HG03521 (cell line): ENCODE data around the gene RPP40.
"Not testable (repeated sequence)": the region's sequence is repeated elsewhere in the genome, so short reads cannot be mapped to it uniquely, and the experiment has no call there.

ENCODE experiments used
- ATAC-seq: cut with Tn5 transposase; IDR thresholded peaks from one replicate; pipeline ENCODE4 v1.9.1; 2021; ENCODE audit warnings: mild to moderate bottlenecking, moderate library complexity; ENCODE audit not compliant: unreplicated experiment

The RPP40 gene, protein sequence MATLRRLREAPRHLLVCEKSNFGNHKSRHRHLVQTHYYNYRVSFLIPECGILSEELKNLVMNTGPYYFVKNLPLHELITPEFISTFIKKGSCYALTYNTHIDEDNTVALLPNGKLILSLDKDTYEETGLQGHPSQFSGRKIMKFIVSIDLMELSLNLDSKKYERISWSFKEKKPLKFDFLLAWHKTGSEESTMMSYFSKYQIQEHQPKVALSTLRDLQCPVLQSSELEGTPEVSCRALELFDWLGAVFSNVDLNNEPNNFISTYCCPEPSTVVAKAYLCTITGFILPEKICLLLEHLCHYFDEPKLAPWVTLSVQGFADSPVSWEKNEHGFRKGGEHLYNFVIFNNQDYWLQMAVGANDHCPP

DNA sequence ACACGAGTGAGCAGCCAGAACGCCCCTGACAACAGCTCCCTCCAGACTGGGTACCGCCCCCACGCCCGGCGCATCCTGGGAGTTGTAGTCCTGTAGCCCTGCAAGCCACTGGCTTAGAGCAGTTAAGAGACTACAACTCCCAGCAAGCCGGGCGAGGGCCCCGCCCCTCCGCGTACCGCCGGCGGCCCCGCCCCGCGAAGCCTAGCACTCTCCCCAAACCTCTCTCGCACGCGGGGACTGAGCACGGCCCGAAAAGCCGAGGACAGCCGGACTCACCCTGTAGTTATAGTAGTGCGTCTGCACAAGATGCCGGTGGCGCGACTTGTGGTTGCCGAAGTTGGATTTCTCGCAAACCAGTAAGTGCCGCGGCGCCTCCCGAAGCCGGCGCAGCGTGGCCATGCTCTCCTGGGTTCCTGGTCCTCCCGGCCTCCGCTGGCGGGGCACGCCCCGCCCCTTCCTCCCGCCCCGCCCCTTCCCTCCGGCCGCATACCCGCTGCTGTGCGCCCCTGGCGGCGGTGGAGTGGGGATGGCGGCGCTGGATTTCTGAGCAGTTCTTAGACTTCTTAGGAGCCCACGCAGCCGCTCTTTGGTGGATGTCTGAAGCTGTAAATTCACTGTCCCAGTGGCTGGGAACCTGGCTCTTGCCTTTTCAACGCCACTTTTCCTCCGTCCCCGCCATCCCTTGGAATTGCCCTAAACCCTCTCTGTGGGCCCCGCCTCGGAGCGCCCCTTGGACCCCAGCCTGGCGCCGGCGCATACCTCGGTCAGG, at the start of gene RPP40:
TSS of gene RPP40 (minus strand) at position 434 of the 769 bp plus-strand sequence. CDS start at position 399, 35 bp downstream.
- peak; percentile 93 for ATAC-seq

DNA sequence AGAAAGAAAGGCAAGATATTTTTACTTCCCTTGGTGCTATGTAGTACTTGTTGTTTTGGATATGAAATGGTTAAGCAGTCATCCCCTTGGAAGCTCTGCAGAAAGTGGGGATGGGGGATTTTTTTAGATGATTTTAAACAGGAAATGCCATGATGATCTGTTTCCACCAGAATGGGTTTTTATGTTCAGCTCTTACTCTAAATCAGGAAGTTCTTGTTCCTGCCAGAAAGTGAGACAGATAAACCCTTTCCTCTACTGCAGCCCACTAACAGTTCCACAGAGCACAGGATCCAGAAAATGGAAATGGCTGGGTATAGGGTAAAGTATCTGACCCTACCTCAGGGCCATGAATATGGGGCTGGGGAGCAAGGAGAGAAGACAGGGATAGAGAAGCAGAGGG, 49.2 kb upstream of the RPP40 start:
- no peak for ATAC-seq

DNA sequence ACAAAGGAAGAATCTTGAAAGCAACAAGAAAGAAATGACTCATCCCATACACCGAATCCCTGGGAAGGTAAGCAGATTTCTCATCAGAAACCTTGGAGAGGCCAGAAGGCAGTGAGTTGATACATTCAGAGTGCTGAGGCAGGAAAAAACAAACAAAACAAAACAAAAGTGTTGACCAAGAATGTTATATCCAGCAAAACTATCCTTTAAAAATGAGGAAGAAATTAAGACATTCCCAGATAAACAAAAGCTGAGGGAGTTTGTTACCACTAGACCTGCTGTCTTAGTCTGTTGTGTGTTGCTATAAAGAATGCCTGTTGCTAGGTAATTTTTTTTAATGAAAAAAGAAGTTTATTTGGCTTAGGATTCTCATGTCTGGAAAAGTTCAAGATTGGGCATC, 47.6 kb upstream of the RPP40 start:
- no peak for ATAC-seq

DNA sequence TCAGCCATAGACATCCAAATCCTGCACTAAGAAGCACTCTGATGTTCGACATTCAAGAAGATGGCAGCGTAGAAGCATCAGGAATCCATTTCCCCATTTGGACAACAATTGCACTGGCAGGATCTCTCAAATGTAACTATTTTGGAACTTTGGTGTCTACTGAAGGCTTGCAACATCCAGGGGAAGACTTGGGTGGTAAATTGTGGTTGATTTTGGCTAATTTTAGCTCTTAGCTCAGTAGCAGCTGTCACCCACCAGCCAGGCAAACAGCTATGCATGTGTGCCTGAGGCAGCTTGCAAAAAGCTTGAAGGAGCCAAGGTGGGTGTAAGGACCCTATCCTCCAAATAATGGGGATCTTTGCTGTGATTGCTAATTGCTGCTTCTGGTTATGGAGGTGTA, 46.2 kb upstream of the RPP40 start:
- no peak for ATAC-seq

DNA sequence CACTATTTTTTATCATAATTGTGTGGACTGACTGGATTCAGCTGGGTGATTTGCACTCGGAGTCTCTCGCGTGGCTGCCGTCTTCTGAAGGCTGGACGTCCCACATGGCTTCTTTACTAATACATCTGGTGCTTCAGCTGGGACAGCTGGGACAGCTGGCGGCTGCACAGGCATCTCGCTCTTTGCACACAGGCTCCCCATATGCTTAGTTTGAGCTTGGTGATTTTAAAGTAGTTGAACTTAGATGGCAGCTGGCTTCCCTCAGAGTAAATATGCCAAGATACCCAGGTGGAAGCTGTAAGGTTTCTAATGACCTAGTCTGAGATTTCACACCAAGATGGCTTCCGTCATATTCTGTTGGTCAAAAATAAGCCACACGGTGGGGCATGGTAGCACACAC, 42.6 kb upstream of the RPP40 start:
- ATAC-seq: no peak

DNA sequence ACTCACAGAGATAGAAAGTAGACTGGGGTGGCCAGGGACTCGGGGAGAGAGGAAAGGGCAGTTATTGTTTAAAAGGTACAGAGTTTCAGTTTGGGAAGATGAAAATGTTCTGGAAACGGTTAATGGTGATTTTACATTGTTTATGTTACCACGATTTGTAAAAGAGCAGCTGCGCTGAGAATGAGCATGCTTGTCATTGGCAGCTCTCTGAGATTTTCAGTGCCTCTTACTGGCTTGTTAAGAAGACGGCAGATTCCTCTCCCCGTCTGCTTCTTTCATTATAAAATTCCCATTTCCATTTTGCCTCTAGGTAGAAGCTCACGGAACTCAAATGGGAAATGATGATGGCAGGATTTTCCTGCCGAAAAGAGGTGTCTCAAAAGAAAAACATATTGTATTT, 41.6 kb upstream of the RPP40 start:
- ATAC-seq: no peak

DNA sequence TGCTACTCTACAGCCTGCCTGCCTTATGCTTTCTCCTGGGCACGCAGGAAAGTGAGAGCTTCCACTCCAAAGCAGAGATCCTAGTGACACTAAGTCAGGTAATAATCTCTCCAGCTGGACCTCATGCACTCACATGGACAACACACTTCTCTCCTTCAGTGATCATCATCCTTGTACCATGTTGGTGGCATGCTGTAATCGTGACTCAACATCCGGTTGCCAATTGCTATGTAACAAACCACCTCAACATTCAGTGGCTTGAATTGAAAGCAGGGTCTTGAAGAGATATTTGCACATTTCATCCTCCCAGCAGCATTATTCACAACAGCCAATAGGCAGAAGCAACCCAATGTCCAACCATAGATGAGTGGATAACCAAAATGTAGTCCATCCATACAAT, 41.0 kb upstream of the RPP40 start:
- ATAC-seq: no peak

DNA sequence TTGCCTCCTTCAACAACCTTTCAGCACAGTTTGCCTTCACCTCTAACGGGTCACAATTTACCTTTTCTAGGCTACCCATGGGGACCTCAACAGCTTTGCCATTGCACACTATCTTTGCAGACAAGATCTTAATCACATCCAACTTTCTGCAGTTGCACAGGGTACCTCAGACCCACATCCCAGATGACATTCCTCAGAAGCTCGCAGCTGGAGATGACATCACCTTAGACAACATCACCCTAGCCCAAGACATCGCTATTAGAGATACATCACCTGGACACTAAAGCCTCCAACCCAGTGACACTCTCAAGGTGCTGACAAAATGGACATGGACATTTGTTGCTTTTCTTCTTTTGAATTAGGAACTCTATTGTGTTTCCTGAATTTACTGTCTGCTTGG, 38.6 kb upstream of the RPP40 start:
- ATAC-seq: no peak

DNA sequence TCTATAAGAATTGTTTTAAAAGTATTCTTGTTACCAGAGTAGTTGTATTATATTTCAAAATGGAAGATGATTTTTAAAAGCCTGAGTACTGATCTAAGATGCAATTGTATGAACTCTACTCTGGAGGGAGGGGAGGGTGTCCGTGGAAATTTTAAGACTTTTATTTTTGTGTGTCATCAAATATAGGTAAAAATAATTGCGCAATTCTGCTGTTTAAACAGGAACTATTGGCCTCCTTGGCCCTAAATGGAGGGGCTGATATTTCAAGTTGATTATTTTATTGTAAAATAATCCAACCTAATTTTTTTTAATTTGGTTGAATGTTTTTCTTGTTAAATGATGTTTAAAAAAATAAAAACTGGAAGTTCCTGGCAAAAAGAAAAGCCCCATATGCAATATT, 38.1 kb upstream of the RPP40 start:
- ATAC-seq: no peak

DNA sequence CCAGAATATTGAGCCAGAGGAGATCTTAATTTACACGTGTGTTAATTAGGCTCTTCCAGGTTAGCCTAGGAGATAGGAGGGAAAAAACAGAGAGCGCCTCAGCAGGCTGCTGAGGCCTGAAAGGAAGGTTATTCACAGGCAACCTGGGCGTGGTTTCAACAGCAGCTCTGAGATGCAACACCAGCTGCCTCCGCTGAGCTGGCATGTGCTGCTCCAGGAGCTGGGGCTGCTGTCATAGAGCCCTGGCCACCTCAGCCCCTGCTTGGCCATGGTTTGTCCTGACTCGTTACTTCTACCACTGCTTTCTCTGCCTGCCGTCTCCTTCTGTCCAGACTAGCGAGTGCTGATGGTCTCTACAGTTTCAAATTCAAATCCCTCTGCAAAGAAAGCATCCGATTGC, 32.4 kb upstream of the RPP40 start:
- ATAC-seq: no peak

DNA sequence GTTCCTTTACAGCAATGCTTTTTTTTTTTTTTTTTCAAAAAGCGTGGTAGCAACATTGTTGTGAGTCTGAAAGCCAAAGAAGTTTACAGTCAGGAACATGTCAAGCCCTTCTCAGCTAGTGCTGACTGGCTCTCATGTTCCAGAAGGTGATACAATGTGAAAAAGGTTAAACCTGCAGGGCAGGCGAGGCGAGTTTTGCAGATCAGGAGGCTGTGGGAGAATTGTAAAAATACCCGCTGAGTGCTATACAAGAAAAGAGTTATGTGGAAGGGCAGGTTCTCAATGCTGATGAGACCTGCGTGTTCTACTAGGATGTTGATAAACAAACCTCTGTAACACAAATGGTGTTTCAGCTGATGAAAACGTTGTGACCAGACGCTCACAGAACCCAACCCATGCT, 30.9 kb upstream of the RPP40 start:
- ATAC-seq: no peak

DNA sequence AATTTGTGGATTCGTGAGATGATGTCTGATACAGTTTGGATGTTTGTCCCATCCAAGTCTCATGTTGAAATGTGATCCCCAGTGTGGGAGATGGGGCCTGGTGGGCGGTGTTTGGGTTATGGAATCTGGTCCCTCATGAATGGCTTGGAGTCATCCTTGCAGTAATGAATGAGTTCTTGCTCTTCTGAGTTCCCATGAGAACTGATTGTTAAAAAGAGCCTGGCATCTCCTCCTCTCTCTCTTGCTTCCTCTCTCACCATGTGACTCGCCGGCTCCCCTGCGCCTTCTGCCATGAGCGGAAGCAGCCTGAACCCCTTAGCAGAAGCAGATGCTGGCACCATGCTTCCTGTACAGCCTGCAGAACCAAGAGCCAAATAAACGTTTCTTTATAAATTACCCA, 30.5 kb upstream of the RPP40 start:
- ATAC-seq: no peak

DNA sequence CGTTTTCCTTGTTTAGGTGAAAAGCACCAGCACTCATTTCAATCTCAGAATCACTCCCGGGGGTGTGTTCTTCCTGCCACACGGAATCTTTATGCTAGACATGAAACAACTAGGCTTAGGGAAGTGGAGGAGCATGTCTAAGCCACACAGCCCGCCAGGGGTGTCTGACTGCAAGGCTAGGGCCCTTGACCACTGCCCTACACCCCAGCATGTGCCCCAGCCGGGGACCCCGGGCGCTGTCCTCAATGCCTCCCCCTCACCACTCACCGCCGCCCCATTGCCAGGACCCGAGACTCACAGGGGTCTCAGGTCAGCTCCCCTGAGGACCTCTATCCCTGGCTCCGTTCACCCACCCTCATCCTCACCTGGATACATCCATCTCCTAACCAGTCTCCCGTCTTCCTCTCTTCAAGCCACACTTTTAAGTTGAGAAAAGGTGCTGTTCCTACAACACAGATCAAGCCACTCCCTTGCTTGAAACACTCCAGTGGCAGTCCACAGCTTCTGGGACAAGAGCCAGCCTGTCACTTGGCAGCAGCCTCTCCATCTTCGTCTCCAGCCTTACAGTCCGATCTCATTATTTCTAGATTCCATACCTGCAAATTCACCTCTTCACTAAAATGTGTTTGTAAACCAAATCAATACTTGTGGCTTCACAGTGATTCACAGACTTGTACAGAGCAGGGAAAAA, 29.5 kb upstream of the RPP40 start:
- not testable (repeated sequence) for ATAC-seq

DNA sequence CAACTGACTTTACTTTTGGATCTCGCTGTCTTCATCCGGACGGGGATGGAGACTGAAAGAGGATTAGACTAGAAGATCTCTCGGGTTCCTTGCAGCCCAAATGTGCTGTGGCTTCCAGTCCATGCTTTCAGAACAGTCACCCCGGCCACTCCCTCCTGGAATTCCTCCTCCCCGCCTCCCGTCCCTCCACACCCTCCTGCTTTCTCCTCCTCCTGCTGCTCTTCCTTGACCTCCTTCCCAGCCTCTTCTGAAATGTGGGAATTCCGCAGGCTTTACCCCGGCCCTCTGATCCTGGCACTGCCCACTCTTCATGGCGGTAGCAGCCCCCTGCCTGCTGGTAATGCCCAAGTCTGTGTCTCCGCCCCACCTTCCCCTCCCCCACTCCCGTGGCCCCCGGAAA, 28.9 kb upstream of the RPP40 start:
- not testable (repeated sequence) for ATAC-seq

DNA sequence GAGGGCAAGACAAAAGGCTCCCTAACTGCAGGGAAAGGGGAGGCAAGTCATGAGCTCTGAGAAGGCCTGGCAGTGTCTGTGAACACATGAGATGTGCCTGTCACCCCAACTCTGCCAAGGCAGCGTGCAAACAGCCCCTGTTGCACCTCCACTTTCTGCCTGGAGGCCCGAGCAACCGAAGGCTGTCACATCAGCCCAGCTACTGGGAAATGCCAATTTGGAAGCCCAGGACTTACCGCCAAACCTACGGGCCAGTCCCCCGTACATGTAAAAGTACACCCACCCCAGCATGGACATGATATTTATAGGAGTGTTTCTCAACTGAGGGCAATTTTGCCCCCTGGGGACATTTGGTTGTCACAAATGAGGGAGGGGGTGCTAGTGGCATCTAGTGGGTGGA, 27.3 kb upstream of the RPP40 start:
- no peak for ATAC-seq

DNA sequence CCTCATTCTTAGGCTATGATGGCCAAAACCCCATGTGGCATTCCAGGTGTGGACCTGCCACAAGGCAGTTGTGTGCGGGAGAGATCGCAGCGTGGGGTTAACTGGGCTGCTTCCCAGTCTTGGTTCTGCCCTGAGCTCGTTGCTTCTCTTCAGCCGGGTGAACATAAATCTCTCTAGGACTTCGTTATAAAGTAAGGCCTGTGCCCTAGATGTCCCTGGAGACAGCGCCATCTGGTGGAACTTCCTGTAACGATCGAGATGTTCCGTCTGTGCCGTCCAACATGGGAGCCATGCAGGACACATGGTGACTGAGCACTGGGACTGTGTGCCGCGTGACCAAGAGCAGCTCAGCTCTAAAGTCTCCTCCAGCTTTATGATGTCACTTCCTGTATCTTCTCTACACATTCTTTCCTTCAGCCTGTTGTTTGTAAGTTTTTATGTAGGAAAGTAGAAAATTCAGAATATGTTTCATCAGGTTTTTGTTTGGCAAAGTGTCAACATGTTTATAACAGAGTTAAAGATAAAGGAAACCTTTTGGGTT, 26.8 kb upstream of the RPP40 start:
- no peak for ATAC-seq

DNA sequence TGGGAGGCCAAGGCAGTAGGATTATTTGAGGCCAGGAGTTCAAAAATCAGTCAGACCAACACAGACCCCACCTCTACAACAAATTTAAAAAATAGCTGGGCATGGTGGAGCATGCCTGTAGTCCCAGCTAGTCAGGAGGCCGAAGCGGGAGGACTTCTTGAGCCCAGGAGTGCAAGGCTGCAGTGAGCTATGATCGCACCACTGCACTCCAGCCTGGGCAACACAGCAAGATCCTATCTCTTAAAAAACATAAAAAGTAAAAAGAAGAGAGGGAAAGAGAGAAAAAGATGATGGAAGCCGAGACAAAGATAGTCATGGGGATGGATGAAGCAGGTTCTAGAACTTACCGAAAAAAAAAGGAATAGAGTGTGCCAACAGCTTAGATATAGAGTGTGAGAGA, 25.8 kb upstream of the RPP40 start:
- ATAC-seq: no peak

DNA sequence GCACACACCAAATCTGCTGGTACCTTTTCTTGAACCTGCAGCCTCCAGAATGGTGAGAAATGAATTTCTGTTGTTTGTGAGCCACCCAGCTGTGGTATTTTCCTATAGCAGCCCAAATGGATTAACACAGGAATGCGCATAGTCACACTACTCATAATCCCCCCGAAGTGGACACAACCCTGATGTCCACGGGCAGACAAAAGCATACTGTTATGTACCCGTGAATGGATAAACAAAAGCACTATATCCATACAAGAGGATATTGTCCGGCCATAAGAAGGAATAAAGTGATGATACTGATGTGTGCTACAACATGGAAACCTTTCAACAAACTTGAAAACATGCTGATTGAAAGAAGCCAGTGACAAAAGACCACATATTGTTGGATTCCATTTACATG, 25.1 kb upstream of the RPP40 start:
- no peak for ATAC-seq

DNA sequence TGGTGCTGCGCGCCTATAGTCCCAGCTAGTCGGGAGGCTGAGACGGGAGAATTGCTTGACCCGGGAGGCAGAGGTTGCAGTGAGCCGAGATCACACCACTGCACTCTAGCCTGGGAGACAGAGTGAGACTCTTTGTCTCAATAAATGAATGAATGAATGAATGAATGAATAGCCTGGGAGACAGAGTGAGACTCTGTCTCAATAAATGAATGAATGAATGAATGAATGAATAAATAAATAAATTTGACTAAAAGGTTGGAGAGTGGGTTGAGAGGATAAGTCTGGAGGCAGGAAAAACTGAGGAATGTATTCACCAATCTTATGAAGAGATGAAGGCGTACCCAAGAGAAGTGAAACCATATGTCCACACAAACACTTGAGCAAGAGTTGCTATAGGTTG, 24.5 kb upstream of the RPP40 start:
- no peak for ATAC-seq

DNA sequence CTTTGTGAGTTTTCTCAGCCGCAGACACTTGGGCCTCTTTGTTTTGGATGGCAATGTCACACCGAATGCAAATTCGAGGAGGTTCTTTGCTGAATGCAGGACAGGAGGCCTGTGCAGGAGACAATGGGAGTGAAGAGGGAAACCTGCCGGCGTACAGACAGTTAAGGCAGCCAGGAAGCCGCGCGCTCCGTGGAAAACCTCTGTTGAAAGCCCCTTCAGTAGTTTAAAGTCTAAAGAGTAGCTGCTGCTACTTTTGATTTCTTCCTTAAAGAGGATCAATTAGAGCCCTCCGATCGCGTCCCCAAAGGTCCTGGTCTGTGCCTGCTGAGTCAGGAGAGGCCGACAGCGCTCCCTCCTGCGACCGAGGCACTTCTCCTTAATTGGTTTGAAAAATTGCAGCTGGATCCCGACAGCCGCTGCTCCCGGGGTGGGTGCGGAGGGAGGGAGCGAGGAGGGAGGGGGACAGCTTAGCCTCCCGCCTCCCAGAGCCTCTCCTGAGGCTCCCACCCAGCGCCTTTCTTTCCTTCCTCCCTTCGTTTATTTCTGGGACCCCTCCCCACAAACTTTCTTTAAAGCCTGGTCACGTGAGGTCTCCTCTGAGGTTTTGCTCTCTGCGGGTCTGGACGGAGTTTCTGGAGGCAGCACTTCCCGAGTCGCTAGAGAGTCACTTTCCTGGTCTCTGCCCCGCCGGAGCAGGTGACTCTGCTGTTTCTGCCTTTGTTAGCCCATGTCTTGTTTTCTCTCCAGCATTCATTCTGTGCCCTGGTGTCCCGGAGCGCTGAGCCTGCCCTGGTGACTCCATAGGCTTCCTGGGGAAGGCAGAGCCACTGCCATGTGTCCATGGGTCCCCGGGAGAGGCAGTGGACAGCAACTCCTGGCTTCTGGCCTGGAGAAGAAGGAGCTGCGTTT, 22.3 kb upstream of the RPP40 start:
- ATAC-seq: no peak

DNA sequence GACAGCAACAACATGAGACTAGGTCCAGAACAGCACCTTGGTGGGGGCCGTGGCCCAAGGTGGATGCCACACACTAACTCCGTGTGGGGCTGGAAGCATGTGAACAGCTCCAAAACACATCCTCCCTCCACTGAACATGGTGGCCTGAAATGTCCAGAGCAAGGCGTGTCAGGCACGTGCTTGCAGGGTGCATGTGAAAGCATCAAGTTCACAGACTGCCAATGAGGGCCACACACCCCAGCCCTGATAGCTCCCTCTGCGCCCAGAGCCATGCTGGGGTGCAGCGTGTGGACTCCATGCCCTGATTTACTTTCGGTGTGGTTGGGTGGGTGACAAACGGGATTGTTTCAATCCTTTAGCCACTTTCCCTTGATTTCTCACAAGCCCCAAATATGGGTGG, 20.1 kb upstream of the RPP40 start:
- no peak for ATAC-seq
